GM12878 (cell line): ENCODE results near the gene CCDC88C. TPM values are rescaled to one million over a fixed set of nuclear protein-coding genes. Genes with fewer than 3 reads are reported as not detected.

Experiments
- ATAC-seq: fragments of 200-7000 bp; cut with Tn5 transposase; 3 replicates; pipeline ENCODE4 v1.9.1; 2020; ENCODE audit warnings: mild to moderate bottlenecking, moderate library complexity
- BruUV-seq: library from RNA; stranded (reverse); fragments of 400-500 nt; replicated peaks from 2 replicates; lab custom pipeline; 2021; lab: Mats Ljungman, UMichigan
- CTCF ChIA-PET: fragments of 300-600 bp; sonication (Branson Sonifier 250); formaldehyde crosslinking; extraction: SDS; loops from one replicate; lab custom pipeline; 2021; ENCODE audit warnings: inconsistent platforms; lab: Yijun Ruan, JAX
- POLR2A ChIA-PET: fragments of 350-600 bp; formaldehyde crosslinking; extraction: SDS; loops from one replicate; lab custom pipeline; 2021; ENCODE audit warnings: inconsistent platforms; lab: Charles Lee
- RAD21 ChIA-PET: fragments of 300-600 bp; sonication (Branson Sonifier 250); formaldehyde crosslinking; loops from one replicate; lab custom pipeline; 2023; ENCODE audit warnings: antibody characterized with exemption; ENCODE audit not compliant: unreplicated experiment; lab: Charles Lee
- SMC1A ChIA-PET: fragments of 300-600 bp; sonication (Branson Sonifier 250); formaldehyde crosslinking; loops from one replicate; lab custom pipeline; 2023; ENCODE audit not compliant: unreplicated experiment, uncharacterized antibody; lab: Charles Lee
- DNase-seq: peaks from one replicate; pipeline ENCODE4 v3.0.0-alpha.2; 2011; ENCODE audit warnings: low read depth, low spot score
- FAIRE-seq: peaks from 3 replicates; lab custom pipeline; 2011; peaks lifted over from hg19 to GRCh38; lab: Jason Lieb, UNC
- H2AFZ ChIP-seq: 2 replicates; pipeline ENCODE4 v1.6.0; 2011; ENCODE audit warnings: low read depth, low read length, control low read depth; ENCODE audit not compliant: control insufficient read depth
- H3K27ac ChIP-seq: 2 replicates; pipeline ENCODE4 v1.5.1; 2011; ENCODE audit warnings: control low read depth; ENCODE audit not compliant: control insufficient read depth, insufficient read depth
- H3K27me3 ChIP-seq, 2 experiments: replicated peaks in 1 of 2; 2 replicates each; pipeline versions ENCODE4 v1.6.0 to v1.6.1; 2011; ENCODE audit warnings: low read length in 1 of 2; ENCODE audit not compliant: control insufficient read depth in 2 of 2, insufficient read depth in 2 of 2
- H3K36me3 ChIP-seq, 2 experiments: 2 replicates each; pipeline ENCODE4 v1.5.1; 2011; ENCODE audit warnings: low read length in 1 of 2; ENCODE audit not compliant: control insufficient read depth in 2 of 2, insufficient read depth in 2 of 2
- H3K4me1 ChIP-seq: 2 replicates; pipeline ENCODE4 v1.6.1; 2011; ENCODE audit warnings: mild to moderate bottlenecking, low read length, moderate library complexity, mixed read lengths; ENCODE audit not compliant: control insufficient read depth, insufficient read depth
- H3K4me2 ChIP-seq: 2 replicates; pipeline ENCODE4 v1.6.0; 2011; ENCODE audit warnings: control low read depth; ENCODE audit not compliant: control insufficient read depth, insufficient read depth
- H3K4me3 ChIP-seq: fragments of 200-600 bp; sonication (generic); 2 replicates; pipeline ENCODE4 v1.5.1; 2016
- H3K79me2 ChIP-seq: 2 replicates; pipeline ENCODE4 v1.6.0; 2011; ENCODE audit warnings: low read length; ENCODE audit not compliant: control insufficient read depth, insufficient read depth
- H3K9ac ChIP-seq: 2 replicates; pipeline ENCODE4 v1.8.0; 2011; ENCODE audit warnings: low read length, control low read depth, mixed read lengths; ENCODE audit not compliant: control insufficient read depth, insufficient read depth
- H3K9me3 ChIP-seq: replicated peaks from 3 replicates; pipeline ENCODE4 v1.5.1; 2011; ENCODE audit warnings: mild to moderate bottlenecking, low read length; ENCODE audit not compliant: control insufficient read depth, insufficient read depth
- H4K20me1 ChIP-seq: 2 replicates; pipeline ENCODE4 v1.6.0; 2011; ENCODE audit not compliant: control insufficient read depth, insufficient read depth
- CHD2 ChIP-seq: IDR thresholded peaks from 2 replicates; pipeline ENCODE4 v1.6.1; 2011; ENCODE audit warnings: low read depth, low read length, improper control_type of control experiment, borderline replicate concordance
- EGR1 ChIP-seq, 2 experiments: IDR thresholded peaks; 1 replicate in 1 of 2; 2 replicates in 1 of 2; pipeline ENCODE4 v1.6.1; 2011 to 2012; ENCODE audit warnings: low read depth in 2 of 2, low read length in 2 of 2, borderline replicate concordance in 1 of 2, mild to moderate bottlenecking in 1 of 2, moderate library complexity in 1 of 2
- IKZF1 ChIP-seq: fragments of 450-650 bp; conservative IDR thresholded peaks from 2 replicates; pipeline ENCODE4 v1.6.1; 2017; ENCODE audit warnings: antibody characterized with exemption, mild to moderate bottlenecking
- JUND ChIP-seq: IDR thresholded peaks from 2 replicates; pipeline ENCODE4 v1.6.1; 2012; ENCODE audit warnings: low read depth, mild to moderate bottlenecking, low read length, improper control_type of control experiment, moderate library complexity
- MYC ChIP-seq: IDR thresholded peaks from 2 replicates; pipeline ENCODE4 v1.6.1; 2011; ENCODE audit warnings: mild to moderate bottlenecking, low read length, moderate library complexity, inconsistent platforms; ENCODE audit not compliant: insufficient read depth, insufficient replicate concordance, insufficient read length, severe bottlenecking
- NFYB ChIP-seq: IDR thresholded peaks from 2 replicates; pipeline ENCODE4 v1.6.1; 2011; ENCODE audit warnings: low read depth, mild to moderate bottlenecking, low read length, improper control_type of control experiment, moderate library complexity; ENCODE audit not compliant: insufficient read depth
- POLR2AphosphoS5 ChIP-seq: IDR thresholded peaks from 2 replicates; pipeline ENCODE4 v1.6.1; 2011; ENCODE audit warnings: mild to moderate bottlenecking, low read length, inconsistent platforms
- RUNX3 ChIP-seq: IDR thresholded peaks from 2 replicates; pipeline ENCODE4 v1.6.1; 2012; ENCODE audit warnings: low read length, inconsistent platforms
- SIX5 ChIP-seq: IDR thresholded peaks from 2 replicates; pipeline ENCODE4 v1.6.1; 2011; ENCODE audit warnings: mild to moderate bottlenecking, low read depth, low read length, moderate library complexity; ENCODE audit not compliant: severe bottlenecking
- SREBF2 ChIP-seq: IDR thresholded peaks from 2 replicates; pipeline ENCODE4 v1.6.1; 2012; ENCODE audit warnings: mild to moderate bottlenecking, low read length
- ZNF207 ChIP-seq: fragments of 450-650 bp; IDR thresholded peaks from 2 replicates; pipeline ENCODE4 v1.6.1; 2014; ENCODE audit warnings: antibody characterized with exemption, mild to moderate bottlenecking, borderline replicate concordance
- ZNF274 ChIP-seq: IDR thresholded peaks from one replicate; pipeline ENCODE4 v1.8.0; 2011; ENCODE audit not compliant: insufficient read length, insufficient read depth
- WGBS: methylation state at CpG from one replicate; pipeline ENCODE4 v1.1.6; 2016; ENCODE audit warnings: low lambda C conversion rate; ENCODE audit not compliant: insufficient replicate concordance, insufficient coverage; ENCODE audit errors: missing lambda C conversion rate; 5-methylcytosine and 5-hydroxymethylcytosine counted together
- in situ Hi-C: fragments of 300-500 bp; cut with MboI; formaldehyde crosslinking; loops from 9 replicates; pipeline ENCODE4 v1.14.3; 2018; ENCODE audit warnings: mixed read lengths
- intact Hi-C: fragments of 100-400 bp; cut with micrococcal nuclease; formaldehyde crosslinking; loops from one replicate; pipeline ENCODE4 v1.14.2; 2022; ENCODE audit not compliant: unreplicated experiment
- polyA plus RNA-seq, 11 experiments: library from polyadenylated mRNA; depleted of rRNA in 4 of 11; unstranded in 6 of 11; stranded (reverse) in 5 of 11; fragments of >200 nt; fragmentation: Nextera tagmentation in 4 of 11; fragmentation: Illumina TruSeq in 1 of 11; extraction: Ambion mirVana in 4 of 11; extraction: Trizol in 1 of 11; gene quantifications; 1 replicate in 1 of 11; 2 replicates in 10 of 11; pipeline versions ENCODE4 v1.2.1 to v1.2.3, GENCODE V29; 2011 to 2016; ENCODE audit warnings: inconsistent platforms in 2 of 11, missing spikeins in 2 of 11, low read depth in 1 of 11
- total RNA-seq, 4 experiments: library from RNA; depleted of rRNA in 3 of 4; stranded (reverse); fragments of >200 nt in 3 of 4; fragmentation: Illumina TruSeq in 1 of 4; extraction: Trizol in 1 of 4; gene quantifications; 2 replicates each; pipeline versions ENCODE4 v1.2.1 to v1.2.3, GENCODE V29; 2013 to 2021
- TF ChIP-seq, protein P1 (sequence below): fragments of 150-350 bp; IDR thresholded peaks from 2 replicates; pipeline ENCODE4 v1.6.1; 2014; ENCODE audit warnings: mild to moderate bottlenecking, low read depth, low read length

Gene CCDC88C
- total and polyA plus RNA-seq, 10 of the 15 experiments (the other 5 are each of a cell fraction or from before 2014, with no cell fraction given), result 4.0 to 79.6 (median 36.6) TPM

DNA sequence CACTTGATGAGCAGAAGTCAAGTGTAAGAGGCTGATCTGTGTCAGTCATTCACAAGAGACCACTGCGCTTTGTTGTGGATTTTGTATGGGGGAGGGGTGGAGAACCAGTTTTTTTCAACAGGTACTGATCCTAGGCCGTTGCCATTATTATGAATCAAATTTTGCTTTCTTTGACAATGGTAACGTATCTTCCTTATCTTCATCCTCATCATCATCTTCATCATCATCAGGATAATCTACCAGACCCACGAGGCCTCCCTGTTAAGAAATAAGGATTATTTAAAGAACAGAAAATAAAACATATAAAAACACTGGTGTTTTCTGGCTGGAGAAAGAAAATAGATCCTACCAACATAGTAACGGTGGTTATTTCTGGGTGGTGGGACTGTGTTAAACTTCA lies 41.0 kb upstream of the CCDC88C start (continued):
- TF ChIP-seq SIX5 (no peak), RUNX3 (no peak), MYC (no peak), NFYB (no peak), JUND (no peak), ZNF274 (no peak), CHD2 (no peak), EGR1 (IDR thresholded peaks at IDR 0.05; ENCODE audit: borderline replicate concordance in 1 of 2, low read depth in 2 of 2, low read length in 2 of 2) (no peak), IKZF1 (no peak)
- TF ChIP-seq, protein P1, sequence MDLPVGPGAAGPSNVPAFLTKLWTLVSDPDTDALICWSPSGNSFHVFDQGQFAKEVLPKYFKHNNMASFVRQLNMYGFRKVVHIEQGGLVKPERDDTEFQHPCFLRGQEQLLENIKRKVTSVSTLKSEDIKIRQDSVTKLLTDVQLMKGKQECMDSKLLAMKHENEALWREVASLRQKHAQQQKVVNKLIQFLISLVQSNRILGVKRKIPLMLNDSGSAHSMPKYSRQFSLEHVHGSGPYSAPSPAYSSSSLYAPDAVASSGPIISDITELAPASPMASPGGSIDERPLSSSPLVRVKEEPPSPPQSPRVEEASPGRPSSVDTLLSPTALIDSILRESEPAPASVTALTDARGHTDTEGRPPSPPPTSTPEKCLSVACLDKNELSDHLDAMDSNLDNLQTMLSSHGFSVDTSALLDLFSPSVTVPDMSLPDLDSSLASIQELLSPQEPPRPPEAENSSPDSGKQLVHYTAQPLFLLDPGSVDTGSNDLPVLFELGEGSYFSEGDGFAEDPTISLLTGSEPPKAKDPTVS, result no peak

GRCh38 chr14:91456283-91456682 lies 38.7 kb upstream of the CCDC88C start:
- H3K4me2 ChIP-seq, result no peak overlapping the region
- no peak overlapping the region for H2AFZ ChIP-seq
- TF ChIP-seq SREBF2 (no peak), POLR2AphosphoS5 (0 out of 2 replicates have a peak, but pooled peaks have one; percentile 23), ZNF207 (no peak)
- H3K79me2 ChIP-seq, result no peaks in the 10 kb centered on the region
- H3K9me3 ChIP-seq, result no peaks in the 10 kb centered on the region
- H4K20me1 ChIP-seq, result no peaks in the 10 kb centered on the region
- in situ Hi-C loops, result no loop called here
- H3K27ac ChIP-seq, result no peak overlapping the region
- H3K9ac ChIP-seq, result no peak overlapping the region
- H3K4me3 ChIP-seq, result no peak overlapping the region
- FAIRE-seq, result no peak
- intact Hi-C loops, result no loop called here
- SMC1A ChIA-PET, result no interaction called here
- peaks cover 9 to 19% of the 10 kb centered on the region in 2 experiments for H3K36me3 ChIP-seq
- ATAC-seq, result peak; percentile 18; the same call in 1 of the 3 replicates
- no peaks in the 10 kb centered on the region for H3K27me3 ChIP-seq
- RAD21 ChIA-PET, result no interaction called here
- H3K4me1 ChIP-seq, result no peaks in the 10 kb centered on the region; the same call in 1 of the 2 replicates
- CTCF ChIA-PET, result no interaction called here
- POLR2A ChIA-PET, result no interaction called here
- WGBS, result 100% methylated on average over 1 of the region's 1 CpG
- DNase-seq, result no peak
- BruUV-seq, result no TSS peak
